Gastrocnemius medialis (tissue), 4 donors: ENCODE results near the gene LRRC45.

Experiments
- CTCF ChIP-seq, 5 experiments: fragments of 450-650 bp in 3 of 5; fragments of 200-600 bp in 2 of 5; sonication (generic) in 2 of 5; IDR thresholded peaks in 4 of 5; conservative IDR thresholded peaks in 1 of 5; 1 replicate in 4 of 5; 2 replicates in 1 of 5; pipeline ENCODE4 v1.5.1; 2016 to 2019; ENCODE audit warnings: antibody characterized with exemption in 5 of 5, mild to moderate bottlenecking in 3 of 5, moderate library complexity in 3 of 5
- POLR2A ChIP-seq, 2 donors: fragments of 450-650 bp; IDR thresholded peaks; one replicate each; pipeline ENCODE4 v1.6.1; 2017; ENCODE audit warnings: antibody characterized with exemption in 2 of 2, mild to moderate bottlenecking in 2 of 2, moderate library complexity in 2 of 2

GRCh38 chr17:81990836-81991683, 32.0 kb upstream of the LRRC45 start:
- TF ChIP-seq CTCF (IDR thresholded peaks at IDR 0.05 in 4 of 5, conservative IDR thresholded peaks at IDR 0.05 in 1 of 5) (no peak), POLR2A (IDR thresholded peaks at IDR 0.05) (no peak)
